ENCODE results near the gene PANK3. TPM values are rescaled to one million over a fixed set of nuclear protein-coding genes. Genes with fewer than 3 reads are reported as not detected.

Gene PANK3
- total and polyA plus RNA-seq, 12 donors: 3.0 to 46.6 (median 32.6) TPM

- DNase-seq (no peak), ATAC-seq (no peak)
- Histone ChIP-seq H3K27me3 (peaks cover 0 to 3% (median 0%) of the 10 kb centered on the region in 7 donors), H3K4me1 (no peaks in the 10 kb centered on the region), H3K27ac (no peak overlapping the region), H3K36me3 (no peaks in the 10 kb centered on the region), H3K4me3 (no peak overlapping the region), H3K9me3 (no peaks in the 10 kb centered on the region)
- no peak for TF ChIP-seq CTCF (IDR thresholded peaks at IDR 0.05)
- WGBS, 2 donors: 67 to 87% methylated on average over 2 of the region's 2 CpGs
- intact Hi-C loops (cut with DNase I): no loop called here
Measured at GRCh38 chr5:168601972-168602371, 22.8 kb upstream of the PANK3 start.

GRCh38 chr5:168600409-168600808, 21.2 kb upstream of the PANK3 start:
- intact Hi-C loops (cut with DNase I): no loop called here
- Histone ChIP-seq H3K9me3 (no peaks in the 10 kb centered on the region), H3K36me3 (no peaks in the 10 kb centered on the region), H3K27ac (no peak overlapping the region), H3K4me3 (no peak overlapping the region), H3K4me1 (no peaks in the 10 kb centered on the region), H3K27me3 (peaks cover 0 to 3% (median 0%) of the 10 kb centered on the region in 7 donors)
- DNase-seq: no peak
- TF ChIP-seq CTCF (IDR thresholded peaks at IDR 0.05): no peak
- ATAC-seq: no peak
- 75 to 77% methylated on average over 3 of the region's 3 CpGs for WGBS, 2 donors

DNA sequence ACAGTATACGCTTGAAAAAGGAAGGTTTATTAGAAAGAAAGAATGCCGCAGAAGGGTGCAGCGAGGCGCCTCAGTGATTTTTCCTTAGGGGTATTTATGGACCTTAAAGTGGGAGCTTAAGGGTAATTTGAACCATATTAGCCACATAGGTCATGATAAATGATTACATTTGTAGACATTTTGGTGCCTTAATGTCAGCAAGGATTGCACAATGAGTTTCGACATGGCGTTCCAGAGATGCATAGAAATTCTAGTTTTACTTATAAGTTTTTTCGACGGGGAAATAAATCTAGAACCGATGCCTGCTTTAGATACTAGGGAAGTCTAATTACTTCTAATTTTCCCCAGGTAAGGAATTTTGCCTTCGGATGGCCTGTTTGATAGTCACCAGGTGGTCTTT, 20.7 kb upstream of the PANK3 start:
- no peak for DNase-seq
- intact Hi-C loops (cut with DNase I): no loop called here
- Histone ChIP-seq H3K27ac (no peak overlapping the region), H3K27me3 (peaks cover 0 to 3% (median 0%) of the 10 kb centered on the region in 7 donors), H3K4me3 (no peak overlapping the region), H3K9me3 (no peaks in the 10 kb centered on the region), H3K4me1 (no peaks in the 10 kb centered on the region), H3K36me3 (no peaks in the 10 kb centered on the region)
- no peak for ATAC-seq
- no peak for TF ChIP-seq CTCF (IDR thresholded peaks at IDR 0.05)
- 93 to 97% methylated on average over 10 of the region's 10 CpGs for WGBS, 2 donors

DNA sequence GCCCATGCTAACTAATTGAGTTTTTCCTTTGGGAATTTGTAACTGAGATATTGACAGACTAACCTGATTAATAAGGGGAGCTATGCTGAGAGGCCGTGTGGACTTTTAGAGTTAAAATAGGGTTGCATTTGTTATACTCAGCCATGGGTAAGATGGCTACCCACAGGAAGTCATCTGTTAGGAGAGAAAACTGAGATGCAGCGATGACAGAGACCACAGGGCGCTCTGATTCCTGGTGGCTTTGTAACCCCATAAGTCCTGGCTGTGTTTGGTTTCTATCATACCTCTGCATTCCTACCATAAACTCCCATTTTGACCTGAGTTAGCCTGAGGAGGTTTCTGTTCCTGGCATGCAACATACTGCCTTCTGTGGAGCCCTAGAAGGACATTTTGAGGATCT, 19.5 kb upstream of the PANK3 start:
- Histone ChIP-seq H3K27me3 (peaks cover 0 to 3% (median 0%) of the 10 kb centered on the region in 7 donors), H3K4me3 (no peak overlapping the region), H3K9me3 (no peaks in the 10 kb centered on the region), H3K36me3 (no peaks in the 10 kb centered on the region), H3K27ac (no peak overlapping the region), H3K4me1 (no peaks in the 10 kb centered on the region)
- intact Hi-C loops (cut with DNase I): no loop called here
- no peak for DNase-seq
- TF ChIP-seq CTCF (IDR thresholded peaks at IDR 0.05): no peak
- WGBS, 2 donors: 72 to 86% methylated on average over 3 of the region's 3 CpGs
- no peak for ATAC-seq
